SK-N-MC (cell line): ENCODE results near the gene NRXN3.

Experiments
- EZH2 ChIP-seq: fragments of 200-600 bp; sonication (generic); IDR thresholded peaks from one replicate; pipeline ENCODE4 v1.6.1; 2017; ENCODE audit warnings: antibody characterized with exemption
- POLR2AphosphoS5 ChIP-seq: IDR thresholded peaks from 2 replicates; pipeline ENCODE4 v1.6.1; 2012; ENCODE audit warnings: mild to moderate bottlenecking, low read depth, low read length, borderline replicate concordance

- no peak for TF ChIP-seq POLR2AphosphoS5
- TF ChIP-seq EZH2, result no peak
Measured at GRCh38 chr14:78414172-78414571, 244.0 kb downstream of the NRXN3 start.
